Mucosa of descending colon (tissue), 3 donors: ENCODE data around the gene ZDHHC19. TPM values are rescaled to one million over a fixed set of nuclear protein-coding genes. Genes with fewer than 3 reads are reported as not detected.

Experiments used
- ATAC-seq: fragments of 200-7000 bp; cut with Tn5 transposase; one replicate; pipeline ENCODE4 v1.9.1; 2020; ENCODE audit warnings: mild to moderate bottlenecking, moderate library complexity
- DNase-seq, 3 donors: peaks; one replicate each; pipeline ENCODE4 v3.0.0-alpha.2; 2020
- H3K36me3 ChIP-seq: fragments of 200-600 bp; one replicate; pipeline ENCODE4 v1.8.0; 2021; ENCODE audit warnings: low read depth, mild to moderate bottlenecking
- H3K4me1 ChIP-seq: fragments of 200-600 bp; one replicate; pipeline ENCODE4 v1.8.0; 2021; ENCODE audit warnings: low read depth, mild to moderate bottlenecking
- H3K4me3 ChIP-seq: fragments of 200-600 bp; one replicate; pipeline ENCODE4 v1.8.0; 2021; ENCODE audit warnings: mild to moderate bottlenecking
- H3K9me3 ChIP-seq: fragments of 200-600 bp; one replicate; pipeline ENCODE4 v1.8.0; 2021; ENCODE audit warnings: mild to moderate bottlenecking
- CTCF ChIP-seq: fragments of 200-600 bp; IDR thresholded peaks from one replicate; pipeline ENCODE4 v1.8.0; 2022; ENCODE audit warnings: antibody characterized with exemption, mild to moderate bottlenecking
- intact Hi-C, 2 donors: fragments of 100-400 bp; cut with DNase I in 1 of 2; cut with micrococcal nuclease in 1 of 2; formaldehyde crosslinking; loops; one replicate each; pipeline versions ENCODE4 v1.11.0 to v1.11.1; 2022; cut with DNase I, micrococcal nuclease
- total RNA-seq, 3 donors: library from RNA; stranded (reverse); fragmentation: NEBNext Ultra II Directional in 2 of 3; extraction: Animal tissue kit (Norgen Biotek cat#: 25700) in 2 of 3; gene quantifications; one replicate each; pipeline versions ENCODE4 v1.2.1 to v1.2.4, GENCODE V29; 2021 to 2023
- donor health status: DM: no; HTN: no; CAD: no; lungs with moderate emphysema.
- donor health status: DM: no; HTN: no; CAD: no.
- donor health status: DM: no; HTN: yes; CAD: no.

Gene ZDHHC19
- total RNA-seq, 3 donors from 2014 or later: not detected

- H3K36me3 ChIP-seq: no peaks in the 10 kb centered on the region
- ATAC-seq (no peak), DNase-seq (peak in 1 of 3 donors; percentile 7)
- H3K4me1 ChIP-seq: no peaks in the 10 kb centered on the region
- no peak for TF ChIP-seq CTCF
- intact Hi-C loops: no loop called here
- no peaks in the 10 kb centered on the region for H3K9me3 ChIP-seq
- H3K4me3 ChIP-seq: no peak overlapping the region
Measured at GRCh38 chr3:196149375-196149774, 61.8 kb downstream of the ZDHHC19 start.

Other genes starting within 250 kb of the ZDHHC19 start
- 100 to 1,000 TPM; 119 to 225 (median 167) TPM for gene TFRC, start 129.3 kb downstream of the ZDHHC19 start, total RNA-seq
- gene SLC51A, start 5.1 kb upstream of the ZDHHC19 start, total RNA-seq: 100 to 1,000 TPM in 1 of 3 donors, 10 to 100 TPM in 2; 16.4 to 135 (median 22.9) TPM
- gene PCYT1A, start 76.3 kb upstream of the ZDHHC19 start, total RNA-seq: 10 to 100 TPM; 60.2 to 65.2 (median 60.4) TPM
- gene DYNLT2B, start 106.8 kb upstream of the ZDHHC19 start, total RNA-seq: 1 to 10 TPM in 2 of 3 donors, under 1 TPM in 1; 0.64 to 5.2 (median 2.3) TPM
- gene TM4SF19, start 127.0 kb upstream of the ZDHHC19 start, total RNA-seq: not detected
- gene UBXN7, start 221.0 kb upstream of the ZDHHC19 start, total RNA-seq: 10 to 100 TPM; 23.1 to 74.8 (median 43.9) TPM